Skin of body (tissue), 2 donors: ENCODE data around the gene CHCHD5. TPM values are rescaled to one million over a fixed set of nuclear protein-coding genes. Genes with fewer than 3 reads are reported as not detected.
A peak's percentile ranks its signal among the peaks of the same experiment; 100 is the strongest.
"Not testable (repeated sequence)": the region's sequence is repeated elsewhere in the genome, so short reads cannot be mapped to it uniquely, and the experiment has no call there.

ENCODE experiments used
- DNase-seq: peaks from one replicate; lab custom pipeline; 2025; lab: John Stamatoyannopoulos, UW
- total RNA-seq: library from RNA; depleted of rRNA; stranded (reverse); fragments of >200 nt; gene quantifications from one replicate; pipeline ENCODE4 v1.2.3, GENCODE V29; 2014

CHCHD5 gene
- total RNA-seq, 1 donor from 2014 or later = 6.3 TPM

GRCh38 chr2:112585873-112586464, 1.6 kb downstream of the CHCHD5 start:
- no peak for DNase-seq

GRCh38 chr2:112588611-112589045, 4.2 kb downstream of the CHCHD5 start:
- no peak for DNase-seq

- DNase-seq = no peak
Measured at GRCh38 chr2:112591413-112591812, 7.0 kb downstream of the CHCHD5 start.

- no peak for DNase-seq
Measured at GRCh38 chr2:112593736-112594135, 9.3 kb downstream of the CHCHD5 start.

- DNase-seq = no peak
Measured at GRCh38 chr2:112597537-112598322, 13.3 kb downstream of the CHCHD5 start.

- DNase-seq = no peak
Measured at GRCh38 chr2:112600634-112601033, 16.2 kb downstream of the CHCHD5 start.

- DNase-seq = no peak
Measured at GRCh38 chr2:112601754-112602153, 17.3 kb downstream of the CHCHD5 start.

- DNase-seq = no peak
Measured at GRCh38 chr2:112602917-112603316, 18.5 kb downstream of the CHCHD5 start.

- no peak for DNase-seq
Measured at GRCh38 chr2:112603731-112604130, 19.3 kb downstream of the CHCHD5 start.

- no peak for DNase-seq
Measured at GRCh38 chr2:112604952-112605351, 20.5 kb downstream of the CHCHD5 start.

- no peak for DNase-seq
Measured at GRCh38 chr2:112605926-112606325, 21.5 kb downstream of the CHCHD5 start.

GRCh38 chr2:112606547-112606946, 22.1 kb downstream of the CHCHD5 start:
- no peak for DNase-seq

GRCh38 chr2:112607680-112608438, 23.4 kb downstream of the CHCHD5 start:
- no peak for DNase-seq

GRCh38 chr2:112609320-112609719, 24.9 kb downstream of the CHCHD5 start:
- DNase-seq = not testable (repeated sequence)

GRCh38 chr2:112612283-112612682, 27.9 kb downstream of the CHCHD5 start:
- not testable (repeated sequence) for DNase-seq

GRCh38 chr2:112614201-112614840, 29.9 kb downstream of the CHCHD5 start:
- DNase-seq = no peak

GRCh38 chr2:112615051-112615450, 30.6 kb downstream of the CHCHD5 start:
- no peak for DNase-seq

- not testable (repeated sequence) for DNase-seq
Measured at GRCh38 chr2:112615798-112616197, 31.4 kb downstream of the CHCHD5 start.

GRCh38 chr2:112618383-112618782, 34.0 kb downstream of the CHCHD5 start:
- DNase-seq = no peak

- DNase-seq = no peak
Measured at GRCh38 chr2:112621790-112622527, 37.5 kb downstream of the CHCHD5 start.

- DNase-seq = peak; percentile 53
Measured at GRCh38 chr2:112622528-112622849, 38.1 kb downstream of the CHCHD5 start.
